Glomerular endothelial cell (primary cell): Measurements from ENCODE around the gene ABHD15. TPM values are rescaled to one million over a fixed set of nuclear protein-coding genes. Genes with fewer than 3 reads are reported as not detected.

Experiments used
- DNase-seq: peaks from one replicate; pipeline ENCODE4 v3.0.0-alpha.2; 2011; ENCODE audit warnings: low read depth, low spot score; ENCODE audit errors: extremely low read depth
- total RNA-seq: library from RNA; depleted of rRNA; stranded (reverse); fragments of >200 nt; gene quantifications from 2 replicates; pipeline ENCODE4 v1.2.3, GENCODE V29; 2015

ABHD15 gene
- 7.0 and 9.0 TPM in 2 replicates for total RNA-seq

- no peak for DNase-seq
These were observed at the start of gene ABHD15 for GRCh38 chr17:29566473-29567303. Gene ABHD15 (minus strand): TSS chr17:29567037. CDS start chr17:29566966, 71 bp downstream.

GRCh38 chr17:29615492-29616299 is 48.9 kb upstream of the ABHD15 start:
- no peak for DNase-seq

- no peak for DNase-seq
These were observed 48.2 kb upstream of the ABHD15 start for GRCh38 chr17:29615048-29615385.

- no peak for DNase-seq
These were observed 47.7 kb upstream of the ABHD15 start for GRCh38 chr17:29614349-29615047.

GRCh38 chr17:29613856-29614255 is 47.0 kb upstream of the ABHD15 start:
- DNase-seq = no peak

- DNase-seq = no peak
These were observed 46.6 kb upstream of the ABHD15 start for GRCh38 chr17:29613352-29613837.

- DNase-seq = no peak
These were observed 45.8 kb upstream of the ABHD15 start for GRCh38 chr17:29612404-29613280.

GRCh38 chr17:29612094-29612403 is 45.2 kb upstream of the ABHD15 start:
- no peak for DNase-seq

- no peak for DNase-seq
These were observed 44.7 kb upstream of the ABHD15 start for GRCh38 chr17:29611351-29612093.

GRCh38 chr17:29610395-29610794 is 43.6 kb upstream of the ABHD15 start:
- no peak for DNase-seq

GRCh38 chr17:29608986-29609385 is 42.1 kb upstream of the ABHD15 start:
- no peak for DNase-seq

GRCh38 chr17:29607557-29608195 is 40.8 kb upstream of the ABHD15 start:
- no peak for DNase-seq

GRCh38 chr17:29603109-29603674 is 36.4 kb upstream of the ABHD15 start:
- DNase-seq = no peak

GRCh38 chr17:29597361-29598172 is 30.7 kb upstream of the ABHD15 start:
- DNase-seq = no peak

GRCh38 chr17:29596811-29597210 is 30.0 kb upstream of the ABHD15 start:
- no peak for DNase-seq

- no peak for DNase-seq
These were observed 29.3 kb upstream of the ABHD15 start for GRCh38 chr17:29595943-29596774.
